ENCODE measurements around the gene FFAR1. TPM values are rescaled to one million over a fixed set of nuclear protein-coding genes. Genes with fewer than 3 reads are reported as not detected.
A peak's percentile ranks its signal among the peaks of the same experiment; 100 is the strongest.

Gene FFAR1
- total RNA-seq, 2 experiments from 2014 or later, result 9.8 to 11.4 TPM

GRCh38 chr19:35307931-35308330 lies 39.8 kb upstream of the FFAR1 start:
- H3K4me2 ChIP-seq (ENCODE audit: low read length), result peak overlapping the region; percentile 11; the same call in 1 of the 2 replicates
- BruUV-seq (replicated peaks), result no TSS peak
- no peak overlapping the region for H3K4me3 ChIP-seq (ENCODE audit: low read depth, low read length, poor library complexity, severe bottlenecking)
- H2AFZ ChIP-seq (ENCODE audit: low read length), result peak overlapping the region; percentile 31; the same call in 1 of the 2 replicates
- intact Hi-C loops (cut with micrococcal nuclease; ENCODE audit: unreplicated experiment), result loop anchor here (2.0 kb wide), 1 partner anchor 41 kb away; no protein-coding TSS in a partner anchor
- TF ChIP-seq CTCF (conservative IDR thresholded peaks at IDR 0.05; ENCODE audit: low read length) (no peak), EZH2phosphoT487 (IDR thresholded peaks at IDR 0.05; ENCODE audit: borderline replicate concordance, low read depth, low read length) (no peak)
- CTCF ChIA-PET (ENCODE audit: unreplicated experiment), result no interaction called here
- H3K9me3 ChIP-seq (ENCODE audit: low read length), result no peaks in the 10 kb centered on the region
- peak overlapping the region; percentile 26 for H3K27ac ChIP-seq (ENCODE audit: low read depth, low read length, poor library complexity, severe bottlenecking)
- no peak for DNase-seq (ENCODE audit: low spot score)
- no peaks in the 10 kb centered on the region for H3K36me3 ChIP-seq (ENCODE audit: insufficient read depth, low read length)
- H4K20me1 ChIP-seq (ENCODE audit: insufficient read depth, low read length), result no peaks in the 10 kb centered on the region
- H3K9me2 ChIP-seq (ENCODE audit: insufficient read depth, low read length), result no peaks in the 10 kb centered on the region
- POLR2A ChIA-PET, result interaction anchor here (1.0 to 1.4 kb wide), 3 partner anchors 9 to 25 kb away, joined by 3 to 5 read pairs (median 4); no protein-coding TSS in a partner anchor
- peaks cover 78% of the 10 kb centered on the region for H3K4me1 ChIP-seq (ENCODE audit: insufficient read depth, low read length, poor library complexity, severe bottlenecking)
- H3K79me2 ChIP-seq (ENCODE audit: insufficient read depth, low read depth, low read length), result no peaks in the 10 kb centered on the region

- Histone ChIP-seq H3K79me2 (ENCODE audit: insufficient read depth, low read depth, low read length) (no peaks in the 10 kb centered on the region), H3K9me3 (ENCODE audit: low read length) (no peaks in the 10 kb centered on the region), H4K20me1 (ENCODE audit: insufficient read depth, low read length) (no peaks in the 10 kb centered on the region), H3K4me3 (ENCODE audit: low read depth, low read length, poor library complexity, severe bottlenecking) (no peak overlapping the region), H3K36me3 (ENCODE audit: insufficient read depth, low read length) (no peaks in the 10 kb centered on the region), H3K4me2 (ENCODE audit: low read length) (no peak overlapping the region), H3K4me1 (ENCODE audit: insufficient read depth, low read length, poor library complexity, severe bottlenecking) (peaks cover 78% of the 10 kb centered on the region), H3K27ac (ENCODE audit: low read depth, low read length, poor library complexity, severe bottlenecking) (no peak overlapping the region), H3K9me2 (ENCODE audit: insufficient read depth, low read length) (no peaks in the 10 kb centered on the region), H2AFZ (ENCODE audit: low read length) (no peak overlapping the region)
- BruUV-seq (replicated peaks), result no TSS peak
- ChIA-PET CTCF (ENCODE audit: unreplicated experiment) (no interaction called here), POLR2A (interaction anchor here (1.0 to 1.1 kb wide), 2 partner anchors 15 to 24 kb away, joined by 3 to 5 read pairs; no protein-coding TSS in a partner anchor)
- no peak for DNase-seq (ENCODE audit: low spot score)
- no peak for TF ChIP-seq CTCF (conservative IDR thresholded peaks at IDR 0.05; ENCODE audit: low read length)
- no peak for TF ChIP-seq EZH2phosphoT487 (IDR thresholded peaks at IDR 0.05; ENCODE audit: borderline replicate concordance, low read depth, low read length)
- intact Hi-C loops (cut with micrococcal nuclease; ENCODE audit: unreplicated experiment), result no loop called here
Observed at GRCh38 chr19:35308910-35309309, 38.8 kb upstream of the FFAR1 start.

GRCh38 chr19:35309481-35310279 lies 38.0 kb upstream of the FFAR1 start:
- Histone ChIP-seq H3K4me3 (ENCODE audit: low read depth, low read length, poor library complexity, severe bottlenecking) (no peak overlapping the region), H2AFZ (ENCODE audit: low read length) (no peak overlapping the region), H3K9me2 (ENCODE audit: insufficient read depth, low read length) (no peaks in the 10 kb centered on the region), H3K36me3 (ENCODE audit: insufficient read depth, low read length) (no peaks in the 10 kb centered on the region), H3K9me3 (ENCODE audit: low read length) (no peaks in the 10 kb centered on the region), H4K20me1 (ENCODE audit: insufficient read depth, low read length) (no peaks in the 10 kb centered on the region), H3K27ac (ENCODE audit: low read depth, low read length, poor library complexity, severe bottlenecking) (no peak overlapping the region), H3K4me1 (ENCODE audit: insufficient read depth, low read length, poor library complexity, severe bottlenecking) (peaks cover 76% of the 10 kb centered on the region), H3K79me2 (ENCODE audit: insufficient read depth, low read depth, low read length) (no peaks in the 10 kb centered on the region), H3K4me2 (ENCODE audit: low read length) (no peak overlapping the region)
- ChIA-PET POLR2A (no interaction called here), CTCF (ENCODE audit: unreplicated experiment) (no interaction called here)
- BruUV-seq (replicated peaks), result no TSS peak
- no peak for TF ChIP-seq CTCF (conservative IDR thresholded peaks at IDR 0.05; ENCODE audit: low read length)
- TF ChIP-seq EZH2phosphoT487 (IDR thresholded peaks at IDR 0.05; ENCODE audit: borderline replicate concordance, low read depth, low read length), result no peak
- no peak for DNase-seq (ENCODE audit: low spot score)
- intact Hi-C loops (cut with micrococcal nuclease; ENCODE audit: unreplicated experiment), result no loop called here
